ENCODE measurements around the gene HNRNPH1.
"Not testable (repeated sequence)": the region's sequence is repeated elsewhere in the genome, so short reads cannot be mapped to it uniquely, and the experiment has no call there.

HNRNPH1 gene, protein sequence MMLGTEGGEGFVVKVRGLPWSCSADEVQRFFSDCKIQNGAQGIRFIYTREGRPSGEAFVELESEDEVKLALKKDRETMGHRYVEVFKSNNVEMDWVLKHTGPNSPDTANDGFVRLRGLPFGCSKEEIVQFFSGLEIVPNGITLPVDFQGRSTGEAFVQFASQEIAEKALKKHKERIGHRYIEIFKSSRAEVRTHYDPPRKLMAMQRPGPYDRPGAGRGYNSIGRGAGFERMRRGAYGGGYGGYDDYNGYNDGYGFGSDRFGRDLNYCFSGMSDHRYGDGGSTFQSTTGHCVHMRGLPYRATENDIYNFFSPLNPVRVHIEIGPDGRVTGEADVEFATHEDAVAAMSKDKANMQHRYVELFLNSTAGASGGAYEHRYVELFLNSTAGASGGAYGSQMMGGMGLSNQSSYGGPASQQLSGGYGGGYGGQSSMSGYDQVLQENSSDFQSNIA

DNA sequence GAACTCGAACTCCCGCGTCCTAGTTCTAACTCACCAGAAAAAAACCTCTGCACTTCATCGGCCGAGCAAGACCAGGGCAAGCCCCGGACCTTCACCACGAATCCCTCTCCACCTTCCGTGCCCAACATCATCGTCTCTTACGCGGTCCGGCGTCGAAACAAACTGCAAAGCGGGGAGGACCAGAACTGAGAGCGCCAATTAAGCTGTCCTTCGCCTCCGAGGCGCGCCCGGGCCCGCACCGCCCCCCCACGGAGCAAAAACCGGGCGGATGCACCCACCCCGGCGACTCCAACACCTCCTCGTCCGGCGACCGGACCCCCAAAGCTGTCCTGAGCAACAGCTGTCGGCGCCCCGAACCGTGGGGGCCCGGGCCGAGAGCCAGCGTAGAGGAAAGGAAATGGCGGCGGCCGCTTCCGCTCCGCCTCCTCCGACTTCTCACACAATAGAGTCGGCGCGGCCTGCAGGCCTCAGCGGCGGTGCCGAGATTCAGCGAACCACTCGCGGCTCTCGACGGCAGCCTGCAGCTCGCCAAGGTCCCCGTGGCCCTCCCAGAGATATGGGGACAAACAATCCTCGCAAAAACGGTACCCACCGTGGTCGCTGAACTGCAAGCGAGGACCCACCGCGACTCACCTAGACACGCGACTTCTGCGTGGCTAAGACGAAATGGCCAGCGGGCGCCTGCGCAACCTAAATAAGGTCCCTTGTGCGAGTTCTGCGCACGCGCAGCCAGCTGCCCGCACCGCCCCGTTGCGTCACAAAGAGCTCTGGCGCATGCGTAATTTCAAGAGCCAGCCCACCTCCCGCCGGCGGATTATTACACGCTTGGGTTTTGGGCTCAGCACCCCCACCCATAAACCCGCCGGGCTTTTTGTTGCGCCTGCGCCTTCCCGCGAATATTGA lies at the start of gene HNRNPH1:
TSS of gene HNRNPH1 (minus strand) at position 669 of the 903 bp plus-strand sequence. CDS start at position 131, 538 bp downstream.
- peak; percentile 99 for DNase-seq

- peak; percentile 76 for DNase-seq
Observed at GRCh38 chr5:179668391-179668790, 44.9 kb upstream of the HNRNPH1 start.

- DNase-seq = not testable (repeated sequence)
Observed at GRCh38 chr5:179661647-179662046, 38.2 kb upstream of the HNRNPH1 start.

DNA sequence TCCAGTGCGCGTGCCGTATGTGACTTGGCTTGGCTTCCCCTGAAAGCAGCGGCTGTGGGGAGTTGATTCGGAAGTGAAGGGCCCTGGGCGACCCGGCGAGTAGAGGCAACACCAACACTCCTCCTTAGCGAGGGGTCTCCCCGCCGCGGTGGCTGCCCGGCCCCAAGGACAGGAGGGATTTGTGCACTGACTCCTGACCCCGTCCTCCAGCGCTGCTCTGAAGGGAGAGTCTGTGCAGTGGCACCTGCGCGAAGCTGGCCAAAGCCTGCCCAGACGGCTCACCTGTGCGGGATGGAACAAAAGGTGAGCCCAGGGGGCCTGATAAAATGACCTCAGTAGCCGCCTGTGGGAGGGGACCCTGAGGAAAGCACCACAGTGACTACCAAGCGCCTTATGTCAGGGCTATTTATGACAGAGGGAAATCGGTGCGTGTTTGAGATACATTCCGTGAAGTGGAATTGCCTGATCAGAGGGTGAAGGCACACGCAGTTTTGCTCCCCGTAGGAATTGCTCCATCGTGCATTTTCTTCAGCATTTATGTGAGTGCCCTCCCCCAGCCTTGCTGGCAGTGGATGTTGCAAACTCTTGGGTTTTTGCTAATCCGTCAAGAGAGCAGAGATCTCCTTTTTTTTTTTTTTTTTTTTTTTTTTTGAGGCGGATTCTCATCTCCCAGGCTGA lies 34.8 kb upstream of the HNRNPH1 start:
- DNase-seq = not testable (repeated sequence)

DNA sequence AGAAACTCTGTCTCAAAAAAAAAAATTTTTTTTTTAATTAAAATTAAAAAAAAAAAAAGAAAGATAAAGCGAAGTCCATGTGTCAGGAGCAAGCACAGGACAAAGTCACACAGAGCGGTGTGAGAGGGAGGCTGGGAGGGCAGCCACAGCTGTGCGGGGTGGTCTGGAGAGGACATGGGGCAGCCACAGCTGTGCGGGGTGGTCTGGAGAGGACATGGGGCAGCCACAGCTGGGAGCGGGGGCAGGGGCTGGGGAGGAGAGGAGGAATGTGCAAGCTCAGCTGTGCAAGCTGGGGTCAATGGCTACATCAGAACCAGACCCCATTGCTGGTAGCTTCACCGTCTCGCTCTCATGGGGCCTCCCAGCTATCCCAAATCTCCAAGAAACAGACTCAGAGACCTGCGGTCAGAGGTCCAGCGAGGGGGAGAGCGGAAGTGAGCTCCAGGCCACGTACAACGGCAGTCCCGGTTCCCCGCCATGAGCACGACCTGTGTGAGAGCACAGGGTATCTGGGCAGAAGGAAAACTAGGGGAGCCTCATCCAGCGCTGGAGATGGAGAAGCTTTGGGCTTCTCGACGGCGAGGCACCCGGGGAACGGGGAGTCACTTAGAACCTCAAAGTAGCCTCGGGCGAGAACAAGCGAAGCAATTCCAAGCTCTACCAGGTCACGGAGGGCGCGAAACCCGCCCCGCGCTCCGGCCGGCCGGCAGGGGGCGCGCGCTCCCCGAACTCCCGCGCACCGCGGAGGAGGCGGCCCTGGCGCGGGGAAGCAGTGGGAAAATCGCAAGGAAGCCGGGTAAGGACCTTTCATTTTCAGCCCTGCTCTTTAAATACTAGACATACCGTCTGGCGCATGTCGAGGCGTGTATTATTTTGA lies 34.1 kb upstream of the HNRNPH1 start:
- not testable (repeated sequence) for DNase-seq

DNA sequence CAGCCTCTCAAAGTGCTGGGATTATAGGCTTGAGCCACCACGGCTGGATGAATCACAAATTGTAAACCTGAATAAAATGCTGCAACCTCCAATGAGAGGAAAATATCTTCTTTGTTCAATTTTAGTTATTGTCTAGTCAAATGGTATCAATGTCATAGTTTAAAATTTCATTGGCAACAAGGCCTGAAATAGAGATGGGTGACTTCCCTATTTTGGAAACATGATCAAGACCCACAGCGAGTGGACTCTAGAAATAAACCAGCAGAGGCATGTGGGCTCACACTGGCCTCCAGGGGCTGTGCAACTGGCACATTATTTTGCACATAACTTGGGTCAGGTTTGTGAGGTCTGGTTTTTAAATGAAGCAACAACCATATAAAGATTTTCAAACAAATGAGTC lies 29.7 kb upstream of the HNRNPH1 start:
- not testable (repeated sequence) for DNase-seq

DNA sequence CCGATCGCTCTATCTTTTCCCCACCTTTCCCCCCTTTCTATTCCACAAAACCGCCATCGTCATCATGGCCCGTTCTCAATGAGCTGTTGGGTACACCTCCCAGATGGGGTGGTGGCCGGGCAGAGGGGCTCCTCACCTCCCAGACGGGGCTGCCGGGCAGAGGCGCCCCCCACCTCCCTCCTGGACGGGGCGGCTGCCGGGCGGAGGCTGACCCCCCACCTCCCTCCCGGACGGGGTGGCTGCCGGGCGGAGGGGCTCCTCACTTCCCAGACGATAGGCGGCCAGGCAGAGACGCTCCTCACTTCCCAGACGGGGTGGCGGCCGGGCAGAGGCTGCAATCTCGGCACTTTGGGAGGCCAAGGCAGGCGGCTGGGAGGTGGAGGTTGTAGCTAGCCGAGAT lies 26.8 kb upstream of the HNRNPH1 start:
- not testable (repeated sequence) for DNase-seq

- DNase-seq = not testable (repeated sequence)
Observed at GRCh38 chr5:179649166-179649703, 25.8 kb upstream of the HNRNPH1 start.

- no peak for DNase-seq
Observed at GRCh38 chr5:179648410-179648809, 24.9 kb upstream of the HNRNPH1 start.

DNA sequence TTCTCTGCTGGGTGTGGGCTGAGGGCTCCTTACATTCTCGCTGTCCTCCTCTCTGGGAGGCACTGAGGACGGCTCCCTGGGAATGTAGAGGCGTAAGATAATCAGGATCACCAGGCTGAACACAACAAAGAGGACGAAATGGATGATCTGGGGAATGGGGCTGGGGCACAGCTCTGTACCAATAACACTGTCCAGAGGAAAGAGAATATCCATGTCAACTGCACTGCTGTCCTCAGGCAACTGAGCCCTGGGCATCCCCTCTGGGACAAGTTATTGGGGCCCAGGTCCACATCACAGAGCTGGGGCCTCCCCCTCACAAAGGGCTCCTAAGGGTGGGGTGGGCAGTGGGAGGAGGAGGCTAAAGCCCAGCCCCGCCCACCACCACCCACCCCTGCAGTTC lies 21.3 kb upstream of the HNRNPH1 start:
- not testable (repeated sequence) for DNase-seq

GRCh38 chr5:179643141-179643920 lies 19.9 kb upstream of the HNRNPH1 start:
- not testable (repeated sequence) for DNase-seq

GRCh38 chr5:179642626-179643025 lies 19.2 kb upstream of the HNRNPH1 start:
- DNase-seq = not testable (repeated sequence)

- not testable (repeated sequence) for DNase-seq
Observed at GRCh38 chr5:179641745-179642144, 18.3 kb upstream of the HNRNPH1 start.

GRCh38 chr5:179639296-179639695 lies 15.8 kb upstream of the HNRNPH1 start:
- DNase-seq = not testable (repeated sequence)

DNA sequence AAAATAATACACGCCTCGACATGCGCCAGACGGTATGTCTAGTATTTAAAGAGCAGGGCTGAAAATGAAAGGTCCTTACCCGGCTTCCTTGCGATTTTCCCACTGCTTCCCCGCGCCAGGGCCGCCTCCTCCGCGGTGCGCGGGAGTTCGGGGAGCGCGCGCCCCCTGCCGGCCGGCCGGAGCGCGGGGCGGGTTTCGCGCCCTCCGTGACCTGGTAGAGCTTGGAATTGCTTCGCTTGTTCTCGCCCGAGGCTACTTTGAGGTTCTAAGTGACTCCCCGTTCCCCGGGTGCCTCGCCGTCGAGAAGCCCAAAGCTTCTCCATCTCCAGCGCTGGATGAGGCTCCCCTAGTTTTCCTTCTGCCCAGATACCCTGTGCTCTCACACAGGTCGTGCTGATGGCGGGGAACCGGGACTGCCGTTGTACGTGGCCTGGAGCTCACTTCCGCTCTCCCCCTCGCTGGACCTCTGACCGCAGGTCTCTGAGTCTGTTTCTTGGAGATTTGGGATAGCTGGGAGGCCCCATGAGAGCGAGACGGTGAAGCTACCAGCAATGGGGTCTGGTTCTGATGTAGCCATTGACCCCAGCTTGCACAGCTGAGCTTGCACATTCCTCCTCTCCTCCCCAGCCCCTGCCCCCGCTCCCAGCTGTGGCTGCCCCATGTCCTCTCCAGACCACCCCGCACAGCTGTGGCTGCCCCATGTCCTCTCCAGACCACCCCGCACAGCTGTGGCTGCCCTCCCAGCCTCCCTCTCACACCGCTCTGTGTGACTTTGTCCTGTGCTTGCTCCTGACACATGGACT lies 11.1 kb upstream of the HNRNPH1 start:
- not testable (repeated sequence) for DNase-seq

DNA sequence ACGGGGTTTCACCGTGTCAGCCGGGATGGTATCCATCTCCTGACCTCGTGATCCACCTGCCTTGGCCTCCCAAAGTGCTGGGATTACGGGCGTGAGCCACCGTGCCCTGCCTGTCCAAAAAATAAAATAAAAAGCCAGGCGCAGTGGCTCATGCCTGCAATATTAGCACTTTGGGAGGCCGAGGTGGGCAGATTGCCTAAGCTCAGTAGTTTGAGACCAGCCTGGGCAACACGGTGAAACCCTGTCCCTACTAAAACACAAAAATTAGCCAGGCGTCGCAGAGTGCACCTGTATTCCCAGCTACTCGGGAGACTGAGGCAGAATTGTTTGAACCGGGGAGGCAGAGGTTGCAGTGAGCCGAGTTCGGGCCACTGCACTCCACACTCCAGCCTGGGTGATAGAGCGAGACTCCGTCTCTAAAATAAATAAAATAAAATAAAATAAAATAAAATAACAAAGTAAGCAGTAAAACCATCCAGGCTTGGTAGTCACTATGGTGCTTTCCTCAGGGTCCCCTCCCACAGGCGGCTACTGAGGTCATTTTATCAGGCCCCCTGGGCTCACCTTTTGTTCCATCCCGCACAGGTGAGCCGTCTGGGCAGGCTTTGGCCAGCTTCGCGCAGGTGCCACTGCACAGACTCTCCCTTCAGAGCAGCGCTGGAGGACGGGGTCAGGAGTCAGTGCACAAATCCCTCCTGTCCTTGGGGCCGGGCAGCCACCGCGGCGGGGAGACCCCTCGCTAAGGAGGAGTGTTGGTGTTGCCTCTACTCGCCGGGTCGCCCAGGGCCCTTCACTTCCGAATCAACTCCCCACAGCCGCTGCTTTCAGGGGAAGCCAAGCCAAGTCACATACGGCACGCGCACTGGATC lies 10.3 kb upstream of the HNRNPH1 start:
- not testable (repeated sequence) for DNase-seq

- DNase-seq = no peak
Observed at GRCh38 chr5:179624841-179625271, 1.4 kb upstream of the HNRNPH1 start.

DNA sequence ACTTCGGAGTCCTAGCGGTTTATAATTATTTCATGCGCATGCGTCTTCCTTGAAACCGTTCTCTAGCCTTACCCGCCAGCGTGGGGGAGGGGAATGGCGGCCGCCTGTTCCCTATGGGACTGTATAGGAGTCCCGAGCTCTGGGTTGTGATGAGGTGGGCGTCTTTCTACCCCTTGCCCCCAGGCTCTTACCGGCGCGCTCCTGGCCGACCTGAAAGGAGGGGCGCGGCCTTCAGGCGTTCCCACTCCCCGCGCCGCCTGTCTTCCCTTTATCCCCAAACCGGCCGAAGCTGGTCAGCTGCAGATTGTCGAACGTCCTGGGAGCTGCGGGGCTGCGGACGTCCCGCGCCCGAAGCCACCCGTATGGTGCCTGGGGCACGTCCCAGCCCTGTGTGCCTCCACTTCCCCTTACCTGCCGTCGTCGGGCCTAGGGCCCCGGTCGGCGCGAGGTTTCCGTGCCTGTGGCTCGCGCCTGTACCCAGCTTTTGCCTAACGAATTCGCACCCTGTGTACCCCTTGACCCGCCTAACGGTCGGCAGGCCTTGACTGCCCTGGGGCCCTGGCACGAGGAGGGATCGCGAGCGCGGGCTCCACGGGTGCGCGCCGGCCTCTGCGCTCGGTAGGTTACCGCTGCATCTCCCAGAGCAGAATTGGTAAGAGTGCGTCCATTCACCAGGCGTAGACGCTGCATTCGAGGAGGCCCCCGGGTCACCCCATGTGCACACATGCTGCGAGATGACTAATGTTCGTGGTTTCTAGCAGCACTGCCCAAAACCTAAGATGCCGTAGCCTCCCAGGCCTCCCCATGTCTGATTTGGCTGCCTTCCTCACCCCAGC lies 653 bp upstream of the HNRNPH1 start:
- no peak for DNase-seq
